MM.1S (cell line): ENCODE results near the gene APLP2.

Experiments used
- EZH2phosphoT487 ChIP-seq: fragments of 300-600 bp; sonication (generic); IDR thresholded peaks from 2 replicates; pipeline ENCODE4 v1.6.1; 2018; ENCODE audit warnings: antibody characterized with exemption, low read length
- TF ChIP-seq, protein P1 (sequence below): fragments of 300-600 bp; sonication (generic); IDR thresholded peaks from 2 replicates; pipeline ENCODE4 v1.5.1; 2016; ENCODE audit warnings: antibody characterized with exemption, low read length, mixed read lengths

DNA sequence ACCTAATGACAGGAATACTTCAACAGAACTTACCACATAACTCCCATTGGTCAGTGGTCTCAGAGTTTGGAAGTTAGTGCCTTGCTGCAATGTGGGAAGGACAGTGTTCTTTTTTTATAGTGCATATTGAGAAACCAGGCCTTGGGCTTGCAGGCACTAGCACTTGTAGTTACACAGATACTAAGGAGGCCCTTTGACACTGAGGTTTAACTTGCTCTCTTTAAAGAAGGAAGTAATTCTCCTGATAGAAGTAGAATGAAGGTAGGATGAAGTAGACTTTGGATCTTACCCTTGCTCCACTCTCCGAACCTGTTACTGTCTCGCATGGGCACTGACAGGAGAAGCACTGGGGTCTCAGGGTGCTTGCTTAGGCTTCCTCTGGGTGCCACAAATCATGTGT, 58.9 kb downstream of the APLP2 start:
- TF ChIP-seq, protein P1, sequence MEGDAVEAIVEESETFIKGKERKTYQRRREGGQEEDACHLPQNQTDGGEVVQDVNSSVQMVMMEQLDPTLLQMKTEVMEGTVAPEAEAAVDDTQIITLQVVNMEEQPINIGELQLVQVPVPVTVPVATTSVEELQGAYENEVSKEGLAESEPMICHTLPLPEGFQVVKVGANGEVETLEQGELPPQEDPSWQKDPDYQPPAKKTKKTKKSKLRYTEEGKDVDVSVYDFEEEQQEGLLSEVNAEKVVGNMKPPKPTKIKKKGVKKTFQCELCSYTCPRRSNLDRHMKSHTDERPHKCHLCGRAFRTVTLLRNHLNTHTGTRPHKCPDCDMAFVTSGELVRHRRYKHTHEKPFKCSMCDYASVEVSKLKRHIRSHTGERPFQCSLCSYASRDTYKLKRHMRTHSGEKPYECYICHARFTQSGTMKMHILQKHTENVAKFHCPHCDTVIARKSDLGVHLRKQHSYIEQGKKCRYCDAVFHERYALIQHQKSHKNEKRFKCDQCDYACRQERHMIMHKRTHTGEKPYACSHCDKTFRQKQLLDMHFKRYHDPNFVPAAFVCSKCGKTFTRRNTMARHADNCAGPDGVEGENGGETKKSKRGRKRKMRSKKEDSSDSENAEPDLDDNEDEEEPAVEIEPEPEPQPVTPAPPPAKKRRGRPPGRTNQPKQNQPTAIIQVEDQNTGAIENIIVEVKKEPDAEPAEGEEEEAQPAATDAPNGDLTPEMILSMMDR = no peak
- TF ChIP-seq EZH2phosphoT487 = no peak
